Endothelial cell (in vitro differentiated cells): ENCODE data around the gene KRTAP3-1. TPM values are rescaled to one million over a fixed set of nuclear protein-coding genes. Genes with fewer than 3 reads are reported as not detected.

ENCODE experiments used
- DNase-seq: peaks from one replicate; pipeline ENCODE4 v3.0.0; 2021; ENCODE audit warnings: low spot score
- H3K27ac Mint-ChIP-seq: one replicate; pipeline ENCODE4 v1.8.0; 2021; ENCODE audit warnings: mixed read lengths, inconsistent platforms; ENCODE audit not compliant: unreplicated experiment
- H3K27me3 Mint-ChIP-seq: one replicate; pipeline ENCODE4 v1.8.0; 2021; ENCODE audit warnings: mild to moderate bottlenecking, moderate library complexity, mixed read lengths, inconsistent platforms; ENCODE audit not compliant: unreplicated experiment
- H3K36me3 Mint-ChIP-seq: one replicate; pipeline ENCODE4 v1.8.0; 2021; ENCODE audit warnings: mild to moderate bottlenecking, low read depth, mixed read lengths, inconsistent platforms; ENCODE audit not compliant: unreplicated experiment
- H3K4me1 Mint-ChIP-seq: one replicate; pipeline ENCODE4 v1.8.0; 2021; ENCODE audit warnings: mild to moderate bottlenecking, mixed read lengths, inconsistent platforms; ENCODE audit not compliant: unreplicated experiment
- H3K4me3 Mint-ChIP-seq: one replicate; pipeline ENCODE4 v1.8.0; 2021; ENCODE audit warnings: mild to moderate bottlenecking, mixed read lengths, inconsistent platforms; ENCODE audit not compliant: unreplicated experiment
- H3K9me3 Mint-ChIP-seq: one replicate; pipeline ENCODE4 v1.8.0; 2021; ENCODE audit warnings: mixed read lengths, inconsistent platforms; ENCODE audit not compliant: unreplicated experiment
- CTCF ChIP-seq: fragments of 200-600 bp; sonication (generic); IDR thresholded peaks from one replicate; pipeline ENCODE4 v1.5.0; 2021; ENCODE audit warnings: antibody characterized with exemption; ENCODE audit not compliant: unreplicated experiment
- total RNA-seq: library from RNA; stranded (reverse); fragmentation: NEBNext Ultra II Directional; extraction: Animal tissue kit (Norgen Biotek cat#: 25700); gene quantifications from one replicate; pipeline ENCODE4 v1.2.1, GENCODE V29; 2021; ENCODE audit not compliant: unreplicated experiment

KRTAP3-1 gene
- total RNA-seq, 1 donor from 2014 or later: not detected

DNA sequence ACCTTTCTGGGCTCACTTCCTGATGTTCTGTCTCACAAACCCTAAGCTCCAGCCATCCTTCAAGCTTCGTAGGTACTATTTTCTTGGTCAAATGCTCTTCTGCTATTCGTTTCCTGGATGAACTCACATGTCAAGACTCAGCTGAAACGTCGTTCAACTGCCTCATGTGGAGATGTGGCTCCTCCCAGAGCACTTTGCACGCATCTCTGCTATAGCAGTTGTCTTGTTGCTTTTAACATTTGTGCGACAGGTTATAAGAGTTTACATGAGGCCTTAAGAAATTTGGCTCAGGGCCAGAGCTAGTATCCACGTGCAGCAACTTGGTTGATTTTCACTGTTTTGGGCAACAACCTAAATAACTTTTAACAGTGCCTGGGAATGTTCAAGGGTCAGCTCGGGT lies 22.0 kb downstream of the KRTAP3-1 start:
- no peak for TF ChIP-seq CTCF
- H3K36me3 Mint-ChIP-seq: no peaks in the 10 kb centered on the region
- peaks cover 19% of the 10 kb centered on the region for H3K4me1 Mint-ChIP-seq
- no peaks in the 10 kb centered on the region for H3K9me3 Mint-ChIP-seq
- H3K4me3 Mint-ChIP-seq: no peak overlapping the region
- DNase-seq: no peak
- H3K27me3 Mint-ChIP-seq: no peaks in the 10 kb centered on the region
- H3K27ac Mint-ChIP-seq: no peak overlapping the region

GRCh38 chr17:40984226-40984625 lies 24.7 kb downstream of the KRTAP3-1 start, which contains the start of gene KRT40:
Gene KRT40 (minus strand): TSS chr17:40984326. CDS start chr17:40984273, 53 bp downstream.
- H3K27me3 Mint-ChIP-seq: no peaks in the 10 kb centered on the region
- no peaks in the 10 kb centered on the region for H3K9me3 Mint-ChIP-seq
- H3K4me1 Mint-ChIP-seq: peaks cover 19% of the 10 kb centered on the region
- H3K27ac Mint-ChIP-seq: peak within 1 kb of the TSS; percentile 21
- DNase-seq: no peak
- TF ChIP-seq CTCF: no peak
- no peak within 1 kb of the TSS for H3K4me3 Mint-ChIP-seq
- H3K36me3 Mint-ChIP-seq: no peaks in the 10 kb centered on the region

DNA sequence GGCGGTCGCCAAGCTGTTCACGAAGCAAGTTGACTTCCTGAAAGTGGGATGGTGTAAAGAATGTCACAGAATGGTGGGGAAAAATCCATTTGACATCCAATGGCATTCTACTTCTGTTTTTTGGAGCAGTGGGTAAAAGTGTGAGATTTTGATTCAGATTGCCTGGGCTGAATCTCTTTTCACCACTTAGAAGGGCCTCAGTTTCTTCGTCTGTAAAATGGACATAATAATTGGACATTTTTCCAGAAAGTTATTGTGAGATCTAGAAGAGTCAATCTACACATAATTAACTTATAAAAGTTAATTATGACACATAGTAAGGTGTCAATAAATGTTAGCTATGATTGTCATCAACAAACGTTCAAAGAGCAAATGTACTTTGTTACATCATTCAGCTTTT lies 27.8 kb downstream of the KRTAP3-1 start:
- Mint-ChIP-seq H3K36me3 (no peaks in the 10 kb centered on the region), H3K27ac (no peak overlapping the region)

DNA sequence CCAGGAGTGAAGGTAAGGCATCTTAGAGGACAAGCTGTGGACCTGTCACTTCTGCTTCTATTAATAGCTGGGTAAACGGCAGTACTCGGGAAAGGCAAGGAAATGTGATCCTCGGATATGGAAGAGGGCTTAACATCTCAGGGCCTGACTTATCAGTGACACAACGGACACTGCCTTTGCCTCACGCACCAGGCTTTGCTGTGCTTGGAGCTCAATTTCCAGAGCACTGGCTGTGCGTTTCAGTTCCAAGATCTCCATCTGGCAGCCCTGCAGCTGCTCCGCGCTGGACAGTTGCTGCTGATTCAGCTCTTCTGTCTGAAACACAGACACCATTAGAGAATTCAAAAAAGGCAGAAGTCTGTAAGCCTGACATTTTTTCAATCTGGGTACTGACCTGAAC lies 28.3 kb downstream of the KRTAP3-1 start:
- H3K27ac Mint-ChIP-seq: no peak overlapping the region
- H3K36me3 Mint-ChIP-seq: no peaks in the 10 kb centered on the region
- TF ChIP-seq CTCF: no peak
- H3K4me1 Mint-ChIP-seq: peaks cover 8% of the 10 kb centered on the region
- DNase-seq: no peak
- H3K27me3 Mint-ChIP-seq: no peaks in the 10 kb centered on the region
- H3K4me3 Mint-ChIP-seq: no peak overlapping the region
- H3K9me3 Mint-ChIP-seq: no peaks in the 10 kb centered on the region

More for the DNA sequence above, 27.8 kb downstream of the KRTAP3-1 start:
- Mint-ChIP-seq H3K9me3 (no peaks in the 10 kb centered on the region), H3K4me1 (peaks cover 8% of the 10 kb centered on the region), H3K27me3 (no peaks in the 10 kb centered on the region), H3K4me3 (no peak overlapping the region)
- no peak for TF ChIP-seq CTCF
- DNase-seq: no peak

GRCh38 chr17:40980117-40980516 lies 28.8 kb downstream of the KRTAP3-1 start:
- TF ChIP-seq CTCF: no peak
- DNase-seq: no peak
- Mint-ChIP-seq H3K27me3 (no peaks in the 10 kb centered on the region), H3K4me3 (no peak overlapping the region), H3K9me3 (no peaks in the 10 kb centered on the region), H3K4me1 (peaks cover 8% of the 10 kb centered on the region), H3K27ac (no peak overlapping the region), H3K36me3 (no peaks in the 10 kb centered on the region)
